ENCODE data around the gene POMT2. TPM values are rescaled to one million over a fixed set of nuclear protein-coding genes. Genes with fewer than 3 reads are reported as not detected.

The POMT2 gene
- total and polyA plus RNA-seq, 4 experiments from 2014 or later = 0.86 to 15.2 (median 7.1) TPM

DNA sequence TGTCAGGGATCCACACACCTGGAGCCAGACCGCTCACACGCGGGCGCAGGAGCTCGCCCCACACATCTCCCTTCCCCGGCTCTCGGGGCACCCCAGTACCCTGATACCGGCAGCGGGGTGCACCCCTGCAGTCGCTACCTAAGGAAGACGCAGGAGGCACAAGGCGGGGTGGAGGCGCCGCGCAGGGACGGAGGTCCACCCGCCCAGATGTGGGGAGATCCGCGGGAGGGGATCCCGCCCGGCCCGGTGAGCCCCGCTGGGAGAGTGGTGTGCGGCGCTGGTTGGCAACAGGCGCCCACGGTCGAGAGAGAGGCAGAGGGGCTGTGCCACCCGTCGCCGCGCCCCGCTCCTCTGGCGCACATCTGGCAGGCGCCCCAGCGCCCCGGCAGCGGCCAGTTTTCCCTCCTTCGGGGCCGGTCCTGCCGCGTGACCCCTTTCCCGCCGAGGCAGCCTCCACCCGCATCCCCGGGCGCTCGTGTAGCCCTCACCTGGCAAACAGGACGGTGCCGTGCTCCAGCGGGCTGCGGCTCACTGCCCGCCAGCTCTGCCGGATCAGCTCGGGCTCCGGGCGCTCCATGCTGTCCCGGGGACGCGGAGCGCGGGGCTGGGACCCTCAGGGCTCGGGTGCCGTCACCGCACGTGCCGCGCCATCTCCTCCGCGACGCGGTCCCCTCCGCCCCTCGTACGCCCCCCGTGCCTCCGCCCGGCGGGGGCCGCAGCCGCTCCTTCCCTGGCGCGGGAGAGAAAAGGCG lies 50.1 kb downstream of the POMT2 start:
- DNase-seq = no peak
- intact Hi-C loops (cut with micrococcal nuclease) = no loop called here
- H3K27me3 Mint-ChIP-seq = peaks cover 27 to 33% of the 10 kb centered on the region in 2 donors
- Histone ChIP-seq H3K27me3 (ENCODE audit: insufficient read depth, low read length) (no peaks in the 10 kb centered on the region), H3K4me1 (ENCODE audit: insufficient read depth, low read length) (no peaks in the 10 kb centered on the region), H3K36me3 (ENCODE audit: insufficient read depth, low read length) (no peaks in the 10 kb centered on the region), H3K27ac (ENCODE audit: low read depth, low read length) (no peak overlapping the region), H3K9me3 (ENCODE audit: control insufficient read depth in 1 of 2, low read length in 2 of 2) (no peaks in the 10 kb centered on the region), H3K4me3 (ENCODE audit: low read length in 2 of 2) (no peak overlapping the region)
- ChIA-PET CTCF (ENCODE audit: partially characterized antibody) (no interaction called here), POLR2A (ENCODE audit: partially characterized antibody) (no interaction called here)
- no peak overlapping the region for H3K27ac Mint-ChIP-seq
- H3K36me3 Mint-ChIP-seq = no peaks in the 10 kb centered on the region
- peaks cover 0 to 7% (median under 1%) of the 10 kb centered on the region in 8 donors for H3K9me3 Mint-ChIP-seq
- no peak overlapping the region for H3K4me3 Mint-ChIP-seq
- peaks cover 0 to 8% (median 4%) of the 10 kb centered on the region in 4 donors for H3K4me1 Mint-ChIP-seq

- ChIA-PET CTCF (ENCODE audit: partially characterized antibody) (no interaction called here), POLR2A (ENCODE audit: partially characterized antibody) (no interaction called here)
- Histone ChIP-seq H3K36me3 (ENCODE audit: insufficient read depth, low read length) (no peaks in the 10 kb centered on the region), H3K27ac (ENCODE audit: low read depth, low read length) (no peak overlapping the region), H3K9me3 (ENCODE audit: control insufficient read depth in 1 of 2, low read length in 2 of 2) (no peaks in the 10 kb centered on the region), H3K4me1 (ENCODE audit: insufficient read depth, low read length) (no peaks in the 10 kb centered on the region), H3K4me3 (ENCODE audit: low read length in 2 of 2) (no peak overlapping the region), H3K27me3 (ENCODE audit: insufficient read depth, low read length) (no peaks in the 10 kb centered on the region)
- peaks cover 0 to 7% (median under 1%) of the 10 kb centered on the region in 8 donors for H3K9me3 Mint-ChIP-seq
- H3K27me3 Mint-ChIP-seq = peaks cover 30 to 33% of the 10 kb centered on the region in 2 donors
- H3K27ac Mint-ChIP-seq = no peak overlapping the region
- no peak for DNase-seq
- H3K4me3 Mint-ChIP-seq = peak overlapping the region in 1 of 8 donors; percentile 59
- H3K4me1 Mint-ChIP-seq = peaks cover 0 to 8% (median 4%) of the 10 kb centered on the region in 4 donors
- intact Hi-C loops (cut with micrococcal nuclease) = no loop called here
- H3K36me3 Mint-ChIP-seq = no peaks in the 10 kb centered on the region
These were observed 51.6 kb downstream of the POMT2 start for GRCh38 chr14:77268989-77269600.

- peaks cover 0 to 7% (median under 1%) of the 10 kb centered on the region in 8 donors for H3K9me3 Mint-ChIP-seq
- Histone ChIP-seq H3K36me3 (ENCODE audit: insufficient read depth, low read length) (no peaks in the 10 kb centered on the region), H3K27me3 (ENCODE audit: insufficient read depth, low read length) (no peaks in the 10 kb centered on the region), H3K4me3 (ENCODE audit: low read length in 2 of 2) (no peak overlapping the region), H3K4me1 (ENCODE audit: insufficient read depth, low read length) (no peaks in the 10 kb centered on the region), H3K27ac (ENCODE audit: low read depth, low read length) (no peak overlapping the region), H3K9me3 (ENCODE audit: control insufficient read depth in 1 of 2, low read length in 2 of 2) (no peaks in the 10 kb centered on the region)
- ChIA-PET CTCF (ENCODE audit: partially characterized antibody) (no interaction called here), POLR2A (ENCODE audit: partially characterized antibody) (no interaction called here)
- peaks cover 29 to 34% of the 10 kb centered on the region in 2 donors for H3K27me3 Mint-ChIP-seq
- no peak for DNase-seq
- intact Hi-C loops (cut with micrococcal nuclease) = no loop called here
- H3K27ac Mint-ChIP-seq = no peak overlapping the region
- no peaks in the 10 kb centered on the region for H3K36me3 Mint-ChIP-seq
- peaks cover 0 to 8% (median 4%) of the 10 kb centered on the region in 4 donors for H3K4me1 Mint-ChIP-seq
- no peak overlapping the region for H3K4me3 Mint-ChIP-seq
These were observed 52.6 kb downstream of the POMT2 start for GRCh38 chr14:77267937-77268699.

DNA sequence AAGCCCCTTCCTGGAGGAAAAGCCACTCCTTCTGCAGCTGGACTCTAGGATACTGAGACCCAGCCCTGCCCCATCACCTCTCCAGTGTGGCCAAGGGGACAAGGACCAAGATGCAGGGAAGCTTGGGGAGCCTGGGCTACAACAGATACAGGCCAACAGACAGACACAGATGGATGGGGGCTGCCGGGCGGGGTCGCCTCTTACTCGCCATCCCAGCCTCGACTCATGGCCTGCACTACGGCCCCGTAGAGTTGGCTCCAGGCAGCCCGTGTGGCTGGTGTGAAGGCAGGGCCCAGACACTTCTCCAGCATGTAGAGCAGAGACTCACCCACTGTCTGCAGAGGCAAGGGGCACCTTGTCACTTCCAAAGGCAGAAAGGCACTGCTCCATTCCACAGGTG lies 54.3 kb downstream of the POMT2 start:
- Mint-ChIP-seq H3K9me3 (peaks cover 0 to 7% (median under 1%) of the 10 kb centered on the region in 8 donors), H3K27ac (peak overlapping the region in 1 of 7 donors; percentile 57), H3K36me3 (no peaks in the 10 kb centered on the region), H3K27me3 (peaks cover 25 to 31% of the 10 kb centered on the region in 2 donors), H3K4me3 (no peak overlapping the region), H3K4me1 (peaks cover 0 to 7% (median 4%) of the 10 kb centered on the region in 4 donors)
- H3K4me3 ChIP-seq (ENCODE audit: low read length in 2 of 2) = no peak overlapping the region
- ChIA-PET CTCF (ENCODE audit: partially characterized antibody) (no interaction called here), POLR2A (ENCODE audit: partially characterized antibody) (no interaction called here)
- H3K4me1 ChIP-seq (ENCODE audit: insufficient read depth, low read length) = no peaks in the 10 kb centered on the region
- no peaks in the 10 kb centered on the region for H3K9me3 ChIP-seq (ENCODE audit: control insufficient read depth in 1 of 2, low read length in 2 of 2)
- intact Hi-C loops (cut with micrococcal nuclease) = no loop called here
- no peaks in the 10 kb centered on the region for H3K27me3 ChIP-seq (ENCODE audit: insufficient read depth, low read length)
- no peaks in the 10 kb centered on the region for H3K36me3 ChIP-seq (ENCODE audit: insufficient read depth, low read length)
- DNase-seq = no peak
- H3K27ac ChIP-seq (ENCODE audit: low read depth, low read length) = no peak overlapping the region

- CTCF ChIA-PET (ENCODE audit: partially characterized antibody) = no interaction called here
- H3K4me3 ChIP-seq (ENCODE audit: low read length in 2 of 2) = no peak overlapping the region
- H3K27me3 Mint-ChIP-seq = peaks cover 25 to 30% of the 10 kb centered on the region in 2 donors
- H3K36me3 ChIP-seq (ENCODE audit: insufficient read depth, low read length) = no peaks in the 10 kb centered on the region
- POLR2A ChIA-PET (ENCODE audit: partially characterized antibody) = no interaction called here
- H3K4me1 ChIP-seq (ENCODE audit: insufficient read depth, low read length) = no peaks in the 10 kb centered on the region
- no peaks in the 10 kb centered on the region for H3K9me3 ChIP-seq (ENCODE audit: control insufficient read depth in 1 of 2, low read length in 2 of 2)
- no peak overlapping the region for H3K27ac ChIP-seq (ENCODE audit: low read depth, low read length)
- H3K36me3 Mint-ChIP-seq = no peaks in the 10 kb centered on the region
- peaks cover 0 to 7% (median under 1%) of the 10 kb centered on the region in 8 donors for H3K9me3 Mint-ChIP-seq
- no peaks in the 10 kb centered on the region for H3K27me3 ChIP-seq (ENCODE audit: insufficient read depth, low read length)
- no peak for DNase-seq
- peaks cover 0 to 5% (median 4%) of the 10 kb centered on the region in 4 donors for H3K4me1 Mint-ChIP-seq
- no peak overlapping the region for H3K27ac Mint-ChIP-seq
- intact Hi-C loops (cut with micrococcal nuclease) = no loop called here
- no peak overlapping the region for H3K4me3 Mint-ChIP-seq
These were observed 54.9 kb downstream of the POMT2 start for GRCh38 chr14:77265561-77266335.

DNA sequence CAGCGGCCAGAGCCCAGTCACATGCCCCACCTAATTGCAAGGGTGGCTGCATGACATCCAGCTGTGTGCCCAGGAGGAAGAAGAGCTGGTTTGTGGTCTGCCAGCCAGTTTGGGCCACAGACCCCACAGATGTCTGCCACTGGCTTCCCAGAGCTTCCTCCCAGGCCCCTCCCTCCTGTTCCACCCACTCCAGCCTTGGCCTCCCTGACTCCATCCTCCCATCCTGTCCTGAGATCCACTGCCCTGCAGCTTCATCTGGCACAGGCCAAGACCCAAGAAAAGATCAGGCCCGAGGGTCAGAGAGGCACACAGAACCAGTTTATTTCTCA lies 55.5 kb downstream of the POMT2 start:
- Mint-ChIP-seq H3K9me3 (peaks cover 0 to 7% (median under 1%) of the 10 kb centered on the region in 8 donors), H3K36me3 (no peaks in the 10 kb centered on the region), H3K4me3 (no peak overlapping the region), H3K27me3 (peaks cover 23 to 29% of the 10 kb centered on the region in 2 donors), H3K27ac (no peak overlapping the region), H3K4me1 (peaks cover 0 to 5% (median 4%) of the 10 kb centered on the region in 4 donors)
- Histone ChIP-seq H3K36me3 (ENCODE audit: insufficient read depth, low read length) (no peaks in the 10 kb centered on the region), H3K27ac (ENCODE audit: low read depth, low read length) (no peak overlapping the region), H3K27me3 (ENCODE audit: insufficient read depth, low read length) (no peaks in the 10 kb centered on the region), H3K4me3 (ENCODE audit: low read length in 2 of 2) (no peak overlapping the region), H3K4me1 (ENCODE audit: insufficient read depth, low read length) (no peaks in the 10 kb centered on the region), H3K9me3 (ENCODE audit: control insufficient read depth in 1 of 2, low read length in 2 of 2) (no peaks in the 10 kb centered on the region)
- CTCF ChIA-PET (ENCODE audit: partially characterized antibody) = no interaction called here
- POLR2A ChIA-PET (ENCODE audit: partially characterized antibody) = no interaction called here
- intact Hi-C loops (cut with micrococcal nuclease) = no loop called here
- DNase-seq = no peak

All from CD4-positive, alpha-beta memory T cell (primary cell).